C4-2B (cell line): ENCODE measurements around the gene CCDC91.

Experiments used
- H3K27ac ChIP-seq: fragments of 450-650 bp; 2 replicates; pipeline ENCODE4 v1.5.1; 2017
- ZFX ChIP-seq: fragments of 450-650 bp; IDR thresholded peaks from 2 replicates; pipeline ENCODE4 v1.6.1; 2017
- TF ChIP-seq, protein P1 (sequence below): fragments of 450-650 bp; conservative IDR thresholded peaks from 2 replicates; pipeline ENCODE4 v1.5.1; 2017; ENCODE audit warnings: mild to moderate bottlenecking

Gene CCDC91

DNA sequence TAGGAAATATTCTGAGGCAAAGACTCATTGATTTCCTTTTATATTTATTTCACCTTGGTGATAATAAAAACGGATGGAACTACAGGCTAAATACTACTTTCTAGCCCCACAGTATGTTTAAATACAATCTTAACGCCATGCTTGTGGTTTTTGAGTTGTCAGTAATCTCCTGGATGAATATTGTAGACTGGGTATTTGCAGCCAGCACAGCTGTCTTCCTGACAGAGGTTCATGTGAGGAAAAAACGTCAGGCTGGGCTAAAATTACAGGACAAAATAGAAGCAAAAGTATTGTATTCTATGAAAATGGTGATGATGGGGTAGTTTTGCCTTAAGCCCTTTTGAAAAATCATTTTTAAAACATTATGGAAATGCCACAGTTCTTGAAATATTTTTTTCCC lies 140.9 kb downstream of the CCDC91 start:
- TF ChIP-seq, protein P1, sequence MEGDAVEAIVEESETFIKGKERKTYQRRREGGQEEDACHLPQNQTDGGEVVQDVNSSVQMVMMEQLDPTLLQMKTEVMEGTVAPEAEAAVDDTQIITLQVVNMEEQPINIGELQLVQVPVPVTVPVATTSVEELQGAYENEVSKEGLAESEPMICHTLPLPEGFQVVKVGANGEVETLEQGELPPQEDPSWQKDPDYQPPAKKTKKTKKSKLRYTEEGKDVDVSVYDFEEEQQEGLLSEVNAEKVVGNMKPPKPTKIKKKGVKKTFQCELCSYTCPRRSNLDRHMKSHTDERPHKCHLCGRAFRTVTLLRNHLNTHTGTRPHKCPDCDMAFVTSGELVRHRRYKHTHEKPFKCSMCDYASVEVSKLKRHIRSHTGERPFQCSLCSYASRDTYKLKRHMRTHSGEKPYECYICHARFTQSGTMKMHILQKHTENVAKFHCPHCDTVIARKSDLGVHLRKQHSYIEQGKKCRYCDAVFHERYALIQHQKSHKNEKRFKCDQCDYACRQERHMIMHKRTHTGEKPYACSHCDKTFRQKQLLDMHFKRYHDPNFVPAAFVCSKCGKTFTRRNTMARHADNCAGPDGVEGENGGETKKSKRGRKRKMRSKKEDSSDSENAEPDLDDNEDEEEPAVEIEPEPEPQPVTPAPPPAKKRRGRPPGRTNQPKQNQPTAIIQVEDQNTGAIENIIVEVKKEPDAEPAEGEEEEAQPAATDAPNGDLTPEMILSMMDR, result no peak
- TF ChIP-seq ZFX, result no peak
- H3K27ac ChIP-seq, result no peak overlapping the region

DNA sequence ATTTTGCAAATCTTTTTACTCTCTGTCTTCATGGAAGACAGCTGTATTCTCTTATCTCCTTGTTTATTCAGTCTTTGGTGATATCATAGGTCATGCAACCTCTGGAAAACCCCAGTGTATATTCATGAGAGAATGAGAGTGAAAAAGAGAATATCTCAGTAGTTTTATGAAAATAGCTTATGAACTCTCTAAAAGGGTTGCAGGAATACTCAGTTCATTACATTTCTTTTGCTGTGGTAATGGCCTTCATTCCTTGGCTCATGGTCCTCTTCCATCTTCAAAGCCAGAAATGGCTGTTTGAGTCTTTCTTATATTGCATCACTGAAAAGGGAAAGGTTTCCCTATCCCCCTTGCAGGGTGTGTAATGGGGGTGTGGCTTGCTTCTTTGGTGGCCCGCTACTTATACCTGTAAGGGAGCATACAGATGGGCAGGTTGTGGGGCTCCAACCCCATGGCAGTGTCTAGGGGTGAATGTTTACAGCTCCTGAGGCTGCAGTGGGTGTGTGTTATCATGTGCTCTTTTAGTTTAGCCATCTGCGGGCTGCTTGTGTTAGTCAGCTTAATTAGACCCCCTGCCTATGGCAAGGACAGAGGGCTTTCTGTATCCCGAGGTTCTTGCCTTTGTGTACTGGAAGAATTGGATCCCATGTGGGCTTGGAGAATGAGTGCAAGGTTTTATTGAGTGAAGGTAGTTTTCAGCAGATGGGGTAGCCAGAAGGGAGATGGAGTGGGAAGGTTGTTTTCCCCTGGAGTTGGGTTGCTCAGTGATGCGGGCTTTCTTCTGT lies 150.2 kb downstream of the CCDC91 start:
- no peak overlapping the region for H3K27ac ChIP-seq

DNA sequence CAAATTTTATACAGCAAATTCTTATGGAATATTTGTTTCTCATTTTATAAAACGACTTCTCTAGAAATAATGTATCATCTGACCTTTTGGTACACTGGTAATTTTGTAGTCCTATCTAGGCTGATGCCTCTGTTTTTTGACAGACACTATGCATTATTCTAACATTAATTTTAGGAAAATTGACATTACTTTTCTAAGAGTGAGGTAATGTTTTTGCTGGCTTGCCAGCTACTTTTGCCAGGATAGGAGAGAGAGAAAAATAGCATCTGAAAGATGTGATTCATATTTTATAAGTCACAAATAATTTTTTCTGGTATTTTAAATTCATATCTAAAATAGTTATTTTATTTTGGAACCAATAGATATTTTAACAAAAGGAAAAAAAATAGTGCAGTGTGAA lies 153.5 kb downstream of the CCDC91 start:
- TF ChIP-seq, protein P1, result no peak
- TF ChIP-seq ZFX, result no peak
- no peak overlapping the region for H3K27ac ChIP-seq

More for the DNA sequence above, 150.2 kb downstream of the CCDC91 start:
- TF ChIP-seq, protein P1, result no peak
- no peak for TF ChIP-seq ZFX

DNA sequence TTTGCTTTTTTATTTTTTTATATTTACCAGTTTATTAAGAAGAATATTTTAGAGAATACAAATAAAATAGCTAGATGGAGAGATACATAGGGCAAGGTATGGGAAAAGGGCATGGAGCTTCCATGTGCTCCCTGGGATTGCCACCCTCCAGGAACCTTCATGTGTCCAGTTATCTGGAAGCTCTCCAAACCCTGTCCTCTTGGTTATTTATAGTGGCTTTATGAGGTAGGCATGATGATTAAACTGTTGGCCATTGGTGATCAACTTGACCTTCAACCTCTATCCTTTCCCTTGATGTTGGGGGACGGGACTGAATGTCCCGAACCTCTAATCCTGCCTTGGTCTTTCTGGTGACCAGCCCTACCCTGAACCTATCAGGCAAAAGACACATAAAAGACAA lies 156.3 kb downstream of the CCDC91 start:
- TF ChIP-seq, protein P1, result no peak
- TF ChIP-seq ZFX, result no peak
- no peak overlapping the region for H3K27ac ChIP-seq

DNA sequence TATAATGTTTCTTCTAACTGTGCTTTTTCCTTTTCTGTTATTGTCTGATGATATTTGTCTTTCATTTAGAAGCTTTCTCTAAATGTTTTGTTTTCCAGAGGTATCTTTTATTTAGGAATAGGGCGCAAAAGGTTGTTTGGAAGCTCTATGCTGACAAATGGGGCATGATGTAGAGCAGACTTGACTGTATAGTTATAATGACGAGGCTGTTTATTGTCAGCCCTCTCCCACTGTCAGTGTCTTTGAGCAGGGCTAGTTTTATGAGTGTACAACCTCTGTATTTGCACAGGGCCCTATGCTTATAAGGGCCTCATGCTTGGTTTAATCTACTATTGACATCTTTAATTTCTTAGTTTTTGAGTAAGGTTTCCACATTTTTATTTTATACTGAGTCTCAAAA lies 158.9 kb downstream of the CCDC91 start:
- no peak for TF ChIP-seq ZFX
- TF ChIP-seq, protein P1, result no peak

DNA sequence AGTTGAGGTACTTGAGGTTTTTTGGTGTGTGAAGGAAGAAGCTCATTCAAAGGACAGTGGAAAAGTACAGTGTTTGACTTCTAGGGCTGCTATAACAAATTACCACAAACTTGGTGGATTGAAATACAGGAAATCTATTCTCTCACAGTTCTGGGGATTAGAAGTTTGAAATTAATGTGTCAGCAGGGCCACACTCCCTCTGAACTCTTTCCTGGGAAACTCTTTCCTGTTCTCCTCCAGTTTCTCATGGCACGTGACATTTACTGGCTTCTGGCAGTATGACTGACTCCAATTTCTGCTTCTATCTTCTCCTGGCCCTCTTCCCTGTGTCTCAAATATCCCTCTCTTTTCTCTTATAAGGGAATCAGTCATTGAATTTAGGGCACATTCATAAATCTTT lies 160.2 kb downstream of the CCDC91 start:
- H3K27ac ChIP-seq, result no peak overlapping the region
- TF ChIP-seq, protein P1, result no peak
- no peak for TF ChIP-seq ZFX

More for the DNA sequence above, 158.9 kb downstream of the CCDC91 start:
- H3K27ac ChIP-seq, result no peak overlapping the region

DNA sequence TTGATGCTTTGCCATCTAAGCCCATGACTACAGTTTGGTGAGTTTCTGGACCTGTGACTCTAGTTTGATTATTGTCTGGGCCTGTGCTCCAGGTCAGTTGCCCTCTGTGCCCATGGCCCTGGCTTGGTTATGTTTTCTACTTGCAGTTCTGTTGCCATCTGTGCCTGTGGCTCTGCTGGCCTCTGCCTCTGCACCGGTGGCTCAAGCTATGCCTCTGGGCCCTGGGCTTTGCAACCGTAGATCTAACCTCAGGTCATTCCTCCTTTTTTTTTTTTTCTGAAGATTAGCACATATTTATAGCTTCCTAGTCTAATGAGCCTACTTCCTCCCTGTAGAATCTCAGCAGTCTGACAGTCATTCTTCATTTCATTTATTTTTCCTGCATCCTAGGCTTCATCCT lies 161.2 kb downstream of the CCDC91 start:
- H3K27ac ChIP-seq, result no peak overlapping the region
- TF ChIP-seq, protein P1, result no peak
- TF ChIP-seq ZFX, result no peak
